Measurements from ENCODE around the gene CDH24.

DNA sequence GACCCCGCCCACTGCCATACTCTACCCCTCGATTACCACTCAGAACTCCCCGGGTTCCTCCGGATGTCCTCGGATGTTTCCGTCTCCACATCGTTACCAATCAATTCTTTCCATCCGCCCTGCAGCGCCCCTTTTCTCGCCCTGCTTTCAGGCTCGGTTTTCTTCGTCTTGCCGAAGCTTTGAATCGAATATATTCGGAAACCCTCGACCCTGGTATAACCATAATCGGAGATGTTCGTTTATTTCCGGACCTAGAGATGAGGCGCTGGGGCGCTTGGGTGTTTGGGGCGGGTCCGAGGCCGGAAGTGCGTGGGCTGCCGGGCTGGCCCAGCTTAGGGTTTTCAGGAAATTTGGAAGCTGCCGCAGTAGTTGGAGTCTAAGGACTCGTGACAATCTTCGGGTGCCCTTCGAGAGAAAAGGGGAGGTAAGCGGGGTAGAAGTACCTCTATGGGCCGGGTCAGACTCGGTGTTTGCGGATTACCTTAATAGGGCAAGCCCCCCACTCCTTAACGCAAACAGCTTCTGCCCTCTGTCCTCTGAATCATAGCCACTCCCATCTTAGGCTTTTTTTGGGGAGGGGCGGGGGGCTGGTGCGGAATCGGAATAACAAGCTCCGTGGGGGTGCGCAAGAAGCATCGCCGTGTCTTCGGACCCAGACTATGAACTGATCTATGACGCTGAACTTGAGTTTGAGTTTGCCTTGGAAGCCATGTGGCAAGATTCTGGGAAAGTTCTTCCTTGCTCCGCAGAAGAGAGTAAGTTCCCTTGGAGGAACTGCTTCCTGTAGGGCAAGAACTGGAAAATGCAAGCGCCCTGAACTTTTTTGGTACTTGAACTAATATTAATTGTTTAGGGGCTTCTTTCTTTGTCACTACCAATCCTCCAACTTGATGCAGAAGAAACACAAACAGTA lies 38.1 kb upstream of the CDH24 start, which contains the start of gene C14orf119:
- TF ChIP-seq CTCF (IDR thresholded peaks at IDR 0.05) (no peak), EZH2 (IDR thresholded peaks at IDR 0.05) (no peak), EZH2phosphoT487 (IDR thresholded peaks at IDR 0.05) (no peak)
